ENCODE data around the gene PGK1. TPM values are rescaled to one million over a fixed set of nuclear protein-coding genes. Genes with fewer than 3 reads are reported as not detected.

The PGK1 gene
- total and polyA plus RNA-seq, 12 donors, result 69.4 to 524 (median 320) TPM

GRCh38 chrX:78118628-78119027 is 14.6 kb downstream of the PGK1 start:
- WGBS, 4 donors, result 89 to 100% (median 93%) methylated on average over 1 of the region's 1 CpG
- DNase-seq, result no peak
- Histone ChIP-seq H3K36me3 (replicated peaks in 1 of 2) (peaks cover 0 to 89% of the 10 kb centered on the region in 2 donors), H3K4me3 (no peak overlapping the region), H3K9me3 (replicated peaks in 1 of 3) (no peaks in the 10 kb centered on the region), H3K4me1 (replicated peaks in 1 of 2) (no peaks in the 10 kb centered on the region), H3K27ac (no peak overlapping the region), H3K27me3 (no peaks in the 10 kb centered on the region)
- intact Hi-C loops (cut with DNase I), result no loop called here
- TF ChIP-seq, protein P1, sequence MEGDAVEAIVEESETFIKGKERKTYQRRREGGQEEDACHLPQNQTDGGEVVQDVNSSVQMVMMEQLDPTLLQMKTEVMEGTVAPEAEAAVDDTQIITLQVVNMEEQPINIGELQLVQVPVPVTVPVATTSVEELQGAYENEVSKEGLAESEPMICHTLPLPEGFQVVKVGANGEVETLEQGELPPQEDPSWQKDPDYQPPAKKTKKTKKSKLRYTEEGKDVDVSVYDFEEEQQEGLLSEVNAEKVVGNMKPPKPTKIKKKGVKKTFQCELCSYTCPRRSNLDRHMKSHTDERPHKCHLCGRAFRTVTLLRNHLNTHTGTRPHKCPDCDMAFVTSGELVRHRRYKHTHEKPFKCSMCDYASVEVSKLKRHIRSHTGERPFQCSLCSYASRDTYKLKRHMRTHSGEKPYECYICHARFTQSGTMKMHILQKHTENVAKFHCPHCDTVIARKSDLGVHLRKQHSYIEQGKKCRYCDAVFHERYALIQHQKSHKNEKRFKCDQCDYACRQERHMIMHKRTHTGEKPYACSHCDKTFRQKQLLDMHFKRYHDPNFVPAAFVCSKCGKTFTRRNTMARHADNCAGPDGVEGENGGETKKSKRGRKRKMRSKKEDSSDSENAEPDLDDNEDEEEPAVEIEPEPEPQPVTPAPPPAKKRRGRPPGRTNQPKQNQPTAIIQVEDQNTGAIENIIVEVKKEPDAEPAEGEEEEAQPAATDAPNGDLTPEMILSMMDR (IDR thresholded peaks at IDR 0.05), result no peak
- no peak for TF ChIP-seq POLR2A (IDR thresholded peaks at IDR 0.05)

DNA sequence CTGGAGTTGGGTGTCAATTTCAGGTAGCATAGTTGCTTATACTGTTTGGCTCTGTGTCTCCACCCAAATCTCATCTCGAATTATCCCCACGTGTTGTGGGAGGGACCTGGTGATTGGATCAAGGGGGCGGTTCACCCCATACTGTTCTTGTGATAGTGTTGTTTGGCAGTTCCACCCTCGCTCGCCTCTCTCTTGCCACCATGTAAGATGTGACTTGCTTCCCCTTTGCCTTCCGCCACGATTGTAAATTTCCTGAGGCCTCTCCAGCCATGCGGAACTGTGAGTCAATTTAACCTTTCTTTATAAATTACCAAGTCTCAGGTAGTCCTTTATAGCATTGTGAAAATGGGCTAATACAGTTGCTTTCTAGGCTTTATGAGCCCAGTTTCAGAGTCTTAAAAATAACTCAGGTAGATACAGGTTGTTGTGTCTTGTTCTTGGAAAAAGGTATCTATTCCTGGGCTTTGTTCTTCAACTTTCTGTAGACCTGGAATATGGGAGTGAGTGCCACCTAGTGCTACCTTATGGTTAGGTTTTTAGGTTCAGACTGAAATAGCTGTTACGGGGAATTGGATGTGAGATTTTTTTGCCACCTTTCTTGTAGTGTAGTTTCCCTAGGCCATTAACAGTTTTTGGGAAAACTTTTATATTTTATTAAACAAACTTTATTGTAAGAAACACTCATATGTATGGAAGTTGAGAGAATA is 15.6 kb downstream of the PGK1 start:
- peaks cover 0 to 88% of the 10 kb centered on the region in 2 donors for H3K36me3 ChIP-seq (replicated peaks in 1 of 2)
- WGBS, 4 donors, result 78 to 83% (median 81%) methylated on average over 8 to 9 of the region's 9 CpGs
- no peaks in the 10 kb centered on the region for H3K4me1 ChIP-seq (replicated peaks in 1 of 2)
- no peak overlapping the region for H3K4me3 ChIP-seq
- DNase-seq, result no peak
- no peaks in the 10 kb centered on the region for H3K27me3 ChIP-seq
- TF ChIP-seq POLR2A (IDR thresholded peaks at IDR 0.05), result no peak
- TF ChIP-seq, protein P1 (IDR thresholded peaks at IDR 0.05), result peak in 3 of 6 experiments; percentile 6 to 25 (median 13)
- no peaks in the 10 kb centered on the region for H3K9me3 ChIP-seq (replicated peaks in 1 of 3)
- intact Hi-C loops (cut with DNase I), result no loop called here
- H3K27ac ChIP-seq, result no peak overlapping the region

DNA sequence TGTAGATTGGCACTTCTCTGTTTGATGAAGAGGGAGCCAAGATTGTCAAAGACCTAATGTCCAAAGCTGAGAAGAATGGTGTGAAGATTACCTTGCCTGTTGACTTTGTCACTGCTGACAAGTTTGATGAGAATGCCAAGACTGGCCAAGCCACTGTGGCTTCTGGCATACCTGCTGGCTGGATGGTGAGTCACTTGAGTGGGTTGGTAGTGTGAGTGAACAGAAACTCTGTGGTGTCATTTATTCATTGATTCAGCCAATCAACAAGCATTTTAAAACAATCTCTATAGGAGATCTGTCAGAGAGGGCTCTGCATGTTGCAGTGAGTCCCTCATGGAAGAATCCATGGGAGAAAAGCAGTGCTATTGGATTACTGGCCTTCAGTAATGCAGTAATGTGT is 19.1 kb downstream of the PGK1 start:
- H3K27ac ChIP-seq, result no peak overlapping the region
- H3K36me3 ChIP-seq (replicated peaks in 1 of 2), result peaks cover 0 to 64% of the 10 kb centered on the region in 2 donors
- no peak for TF ChIP-seq POLR2A (IDR thresholded peaks at IDR 0.05)
- TF ChIP-seq, protein P1 (IDR thresholded peaks at IDR 0.05), result no peak
- no peaks in the 10 kb centered on the region for H3K4me1 ChIP-seq (replicated peaks in 1 of 2)
- H3K27me3 ChIP-seq, result no peaks in the 10 kb centered on the region
- no peak overlapping the region for H3K4me3 ChIP-seq
- DNase-seq, result no peak
- H3K9me3 ChIP-seq (replicated peaks in 1 of 3), result no peaks in the 10 kb centered on the region
- intact Hi-C loops (cut with DNase I), result no loop called here

- Histone ChIP-seq H3K4me1 (replicated peaks in 1 of 2) (no peaks in the 10 kb centered on the region), H3K27ac (no peak overlapping the region), H3K27me3 (no peaks in the 10 kb centered on the region), H3K9me3 (replicated peaks in 1 of 3) (no peaks in the 10 kb centered on the region), H3K36me3 (replicated peaks in 1 of 2) (peaks cover 0 to 60% of the 10 kb centered on the region in 2 donors), H3K4me3 (no peak overlapping the region)
- DNase-seq, result no peak
- intact Hi-C loops (cut with DNase I), result no loop called here
- no peak for TF ChIP-seq POLR2A (IDR thresholded peaks at IDR 0.05)
- TF ChIP-seq, protein P1 (IDR thresholded peaks at IDR 0.05), result no peak
- 73 to 90% (median 80%) methylated on average over 2 of the region's 2 CpGs for WGBS, 4 donors
Observed at GRCh38 chrX:78124307-78124706, 20.3 kb downstream of the PGK1 start.

Measured in adrenal gland (tissue), 12 donors.